Uterus (tissue), 2 donors: Measurements from ENCODE around the gene SPINDOC.

ENCODE experiments used
- POLR2A ChIP-seq, 2 donors: fragments of 450-650 bp; IDR thresholded peaks; one replicate each; pipeline ENCODE4 v1.6.1; 2016; ENCODE audit warnings: antibody characterized with exemption in 2 of 2, mild to moderate bottlenecking in 1 of 2, moderate library complexity in 1 of 2
- TF ChIP-seq, protein P1 (sequence below), 4 experiments: fragments of 200-600 bp in 2 of 4; fragments of 450-650 bp in 2 of 4; sonication (generic) in 2 of 4; IDR thresholded peaks; one replicate each; pipeline ENCODE4 v1.5.1; 2016 to 2019; ENCODE audit warnings: antibody characterized with exemption in 4 of 4, mild to moderate bottlenecking in 2 of 4, moderate library complexity in 1 of 4

DNA sequence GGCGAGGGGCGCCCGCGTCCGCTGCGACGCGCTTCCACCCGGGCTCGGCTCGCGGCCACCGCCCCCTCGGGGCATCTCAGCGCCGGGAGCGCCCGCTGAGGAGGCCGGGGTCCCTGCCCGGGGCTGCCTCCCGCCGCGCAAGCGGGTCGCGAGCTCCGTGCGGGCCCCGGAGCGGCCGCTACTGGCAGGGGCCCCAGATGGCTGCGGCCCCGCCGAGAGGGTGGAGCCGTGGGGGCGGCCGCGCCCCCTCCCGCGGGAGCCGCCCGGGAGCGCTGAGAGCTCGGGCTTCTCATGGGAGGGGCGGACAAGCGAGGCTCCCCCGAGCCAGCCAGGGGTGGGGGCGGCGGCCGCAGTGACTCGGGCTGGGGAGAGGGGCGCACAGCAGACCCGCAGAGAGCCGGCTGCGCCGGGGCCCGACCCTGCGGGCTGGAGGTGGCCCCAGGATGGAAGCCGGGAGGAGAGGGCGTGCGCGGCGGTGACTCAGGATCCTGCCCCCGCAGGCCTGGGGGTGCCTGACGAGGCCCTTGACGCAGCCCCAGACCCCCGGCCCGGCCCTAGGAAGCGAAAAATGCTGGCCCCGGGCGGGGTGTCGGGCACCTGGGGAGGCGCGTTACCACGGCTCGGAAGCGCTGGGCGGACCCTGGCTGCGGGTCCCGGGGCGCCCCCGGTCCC is 44.1 kb upstream of the SPINDOC start:
- TF ChIP-seq, protein P1, sequence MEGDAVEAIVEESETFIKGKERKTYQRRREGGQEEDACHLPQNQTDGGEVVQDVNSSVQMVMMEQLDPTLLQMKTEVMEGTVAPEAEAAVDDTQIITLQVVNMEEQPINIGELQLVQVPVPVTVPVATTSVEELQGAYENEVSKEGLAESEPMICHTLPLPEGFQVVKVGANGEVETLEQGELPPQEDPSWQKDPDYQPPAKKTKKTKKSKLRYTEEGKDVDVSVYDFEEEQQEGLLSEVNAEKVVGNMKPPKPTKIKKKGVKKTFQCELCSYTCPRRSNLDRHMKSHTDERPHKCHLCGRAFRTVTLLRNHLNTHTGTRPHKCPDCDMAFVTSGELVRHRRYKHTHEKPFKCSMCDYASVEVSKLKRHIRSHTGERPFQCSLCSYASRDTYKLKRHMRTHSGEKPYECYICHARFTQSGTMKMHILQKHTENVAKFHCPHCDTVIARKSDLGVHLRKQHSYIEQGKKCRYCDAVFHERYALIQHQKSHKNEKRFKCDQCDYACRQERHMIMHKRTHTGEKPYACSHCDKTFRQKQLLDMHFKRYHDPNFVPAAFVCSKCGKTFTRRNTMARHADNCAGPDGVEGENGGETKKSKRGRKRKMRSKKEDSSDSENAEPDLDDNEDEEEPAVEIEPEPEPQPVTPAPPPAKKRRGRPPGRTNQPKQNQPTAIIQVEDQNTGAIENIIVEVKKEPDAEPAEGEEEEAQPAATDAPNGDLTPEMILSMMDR (IDR thresholded peaks at IDR 0.05) = no peak
- TF ChIP-seq POLR2A (IDR thresholded peaks at IDR 0.05) = peak in 1 of 2 donors; percentile 34
